ENCODE measurements around the gene NAAA. TPM values are rescaled to one million over a fixed set of nuclear protein-coding genes. Genes with fewer than 3 reads are reported as not detected.

Gene NAAA
- total RNA-seq, 2 donors from 2014 or later: 79.3 to 141 TPM

DNA sequence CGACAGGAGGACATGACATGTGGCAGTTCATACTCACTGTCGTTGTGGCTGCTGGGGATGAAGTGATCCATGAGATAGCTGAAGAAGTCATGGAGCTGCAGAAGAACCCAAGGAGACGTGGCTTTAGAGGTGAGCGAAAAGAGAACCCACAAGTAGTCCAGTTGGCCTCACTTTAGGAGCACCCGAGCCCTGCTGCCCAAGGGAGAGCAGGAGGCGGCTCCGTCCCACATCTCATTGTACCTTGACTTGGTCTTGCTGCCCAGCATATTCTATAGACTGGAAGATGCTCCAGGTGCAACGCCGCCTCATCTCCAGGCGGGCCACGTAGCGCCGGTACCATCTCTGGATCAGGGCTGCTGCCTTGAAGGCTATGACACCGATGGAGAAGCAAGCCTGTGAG, 49.2 kb downstream of the NAAA start:
- no peaks in the 10 kb centered on the region for H3K27me3 ChIP-seq
- H3K4me1 ChIP-seq: no peaks in the 10 kb centered on the region
- DNase-seq: no peak
- TF ChIP-seq, protein P1, sequence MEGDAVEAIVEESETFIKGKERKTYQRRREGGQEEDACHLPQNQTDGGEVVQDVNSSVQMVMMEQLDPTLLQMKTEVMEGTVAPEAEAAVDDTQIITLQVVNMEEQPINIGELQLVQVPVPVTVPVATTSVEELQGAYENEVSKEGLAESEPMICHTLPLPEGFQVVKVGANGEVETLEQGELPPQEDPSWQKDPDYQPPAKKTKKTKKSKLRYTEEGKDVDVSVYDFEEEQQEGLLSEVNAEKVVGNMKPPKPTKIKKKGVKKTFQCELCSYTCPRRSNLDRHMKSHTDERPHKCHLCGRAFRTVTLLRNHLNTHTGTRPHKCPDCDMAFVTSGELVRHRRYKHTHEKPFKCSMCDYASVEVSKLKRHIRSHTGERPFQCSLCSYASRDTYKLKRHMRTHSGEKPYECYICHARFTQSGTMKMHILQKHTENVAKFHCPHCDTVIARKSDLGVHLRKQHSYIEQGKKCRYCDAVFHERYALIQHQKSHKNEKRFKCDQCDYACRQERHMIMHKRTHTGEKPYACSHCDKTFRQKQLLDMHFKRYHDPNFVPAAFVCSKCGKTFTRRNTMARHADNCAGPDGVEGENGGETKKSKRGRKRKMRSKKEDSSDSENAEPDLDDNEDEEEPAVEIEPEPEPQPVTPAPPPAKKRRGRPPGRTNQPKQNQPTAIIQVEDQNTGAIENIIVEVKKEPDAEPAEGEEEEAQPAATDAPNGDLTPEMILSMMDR (IDR thresholded peaks at IDR 0.05): no peak
- H3K4me3 ChIP-seq: no peak overlapping the region
- H3K27ac ChIP-seq: no peak overlapping the region
- intact Hi-C loops (cut with DNase I): loop anchor here (10.0 kb wide), 1 partner anchor 173 kb away; no protein-coding TSS in a partner anchor
- no peaks in the 10 kb centered on the region for H3K36me3 ChIP-seq
- no peak overlapping the region for H3K9ac ChIP-seq (ENCODE audit: low read depth in 2 of 2, low read length in 2 of 2)
- H3K9me3 ChIP-seq: no peaks in the 10 kb centered on the region

GRCh38 chr4:75889537-75890199, 51.1 kb downstream of the NAAA start:
- intact Hi-C loops (cut with DNase I): loop anchor here (10.0 kb wide), 1 partner anchor 175 kb away; no protein-coding TSS in a partner anchor
- no peak for DNase-seq
- Histone ChIP-seq H3K4me3 (no peak overlapping the region), H3K9me3 (no peaks in the 10 kb centered on the region), H3K4me1 (no peaks in the 10 kb centered on the region), H3K27me3 (no peaks in the 10 kb centered on the region), H3K9ac (ENCODE audit: low read depth in 2 of 2, low read length in 2 of 2) (no peak overlapping the region), H3K27ac (no peak overlapping the region), H3K36me3 (no peaks in the 10 kb centered on the region)
- TF ChIP-seq, protein P1 (IDR thresholded peaks at IDR 0.05): no peak

DNA sequence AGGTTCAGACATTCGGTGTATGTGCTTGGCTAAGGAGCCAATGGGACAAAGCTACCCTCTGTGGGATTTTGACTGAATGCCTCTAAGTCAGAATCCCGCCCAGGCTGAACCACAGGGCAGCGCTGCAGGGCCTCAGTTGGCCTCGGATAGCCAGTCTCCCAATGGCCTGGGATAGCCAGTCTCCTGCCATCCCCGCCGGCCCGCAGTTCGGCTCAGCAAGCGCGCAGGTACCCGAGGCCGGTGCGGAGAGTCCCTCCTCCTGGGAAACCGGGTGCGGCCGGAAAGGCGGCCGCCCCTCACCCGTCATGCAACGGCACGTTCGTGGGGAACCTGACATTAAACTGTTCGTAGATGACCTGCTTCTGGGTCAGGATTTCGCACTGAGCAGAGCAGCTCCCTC, 54.7 kb downstream of the NAAA start:
- intact Hi-C loops (cut with DNase I): no loop called here
- H3K36me3 ChIP-seq: no peaks in the 10 kb centered on the region
- TF ChIP-seq, protein P1 (IDR thresholded peaks at IDR 0.05): no peak
- H3K4me3 ChIP-seq: no peak overlapping the region
- no peak for DNase-seq
- no peak overlapping the region for H3K9ac ChIP-seq (ENCODE audit: low read depth in 2 of 2, low read length in 2 of 2)
- no peaks in the 10 kb centered on the region for H3K9me3 ChIP-seq
- H3K4me1 ChIP-seq: no peaks in the 10 kb centered on the region
- H3K27ac ChIP-seq: no peak overlapping the region
- H3K27me3 ChIP-seq: no peaks in the 10 kb centered on the region

GRCh38 chr4:75881476-75881875, 59.3 kb downstream of the NAAA start:
- TF ChIP-seq, protein P1 (IDR thresholded peaks at IDR 0.05): no peak
- no peak for DNase-seq
- Histone ChIP-seq H3K27ac (no peak overlapping the region), H3K36me3 (no peaks in the 10 kb centered on the region), H3K9me3 (no peaks in the 10 kb centered on the region), H3K9ac (ENCODE audit: low read depth in 2 of 2, low read length in 2 of 2) (no peak overlapping the region), H3K4me3 (no peak overlapping the region), H3K4me1 (no peaks in the 10 kb centered on the region), H3K27me3 (no peaks in the 10 kb centered on the region)
- intact Hi-C loops (cut with DNase I): no loop called here

GRCh38 chr4:75880278-75880677, 60.5 kb downstream of the NAAA start:
- intact Hi-C loops (cut with DNase I): no loop called here

More at GRCh38 chr4:75880278-75880677, 60.5 kb downstream of the NAAA start:
- Histone ChIP-seq H3K4me1 (no peaks in the 10 kb centered on the region), H3K4me3 (no peak overlapping the region), H3K36me3 (no peaks in the 10 kb centered on the region), H3K9ac (ENCODE audit: low read depth in 2 of 2, low read length in 2 of 2) (no peak overlapping the region), H3K27me3 (no peaks in the 10 kb centered on the region), H3K27ac (no peak overlapping the region), H3K9me3 (no peaks in the 10 kb centered on the region)
- no peak for DNase-seq
- TF ChIP-seq, protein P1 (IDR thresholded peaks at IDR 0.05): no peak

Data from colonic mucosa (tissue), 4 donors.